Measurements from ENCODE around the gene SHPK.

Gene SHPK, protein sequence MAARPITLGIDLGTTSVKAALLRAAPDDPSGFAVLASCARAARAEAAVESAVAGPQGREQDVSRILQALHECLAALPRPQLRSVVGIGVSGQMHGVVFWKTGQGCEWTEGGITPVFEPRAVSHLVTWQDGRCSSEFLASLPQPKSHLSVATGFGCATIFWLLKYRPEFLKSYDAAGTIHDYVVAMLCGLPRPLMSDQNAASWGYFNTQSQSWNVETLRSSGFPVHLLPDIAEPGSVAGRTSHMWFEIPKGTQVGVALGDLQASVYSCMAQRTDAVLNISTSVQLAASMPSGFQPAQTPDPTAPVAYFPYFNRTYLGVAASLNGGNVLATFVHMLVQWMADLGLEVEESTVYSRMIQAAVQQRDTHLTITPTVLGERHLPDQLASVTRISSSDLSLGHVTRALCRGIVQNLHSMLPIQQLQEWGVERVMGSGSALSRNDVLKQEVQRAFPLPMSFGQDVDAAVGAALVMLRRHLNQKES

DNA sequence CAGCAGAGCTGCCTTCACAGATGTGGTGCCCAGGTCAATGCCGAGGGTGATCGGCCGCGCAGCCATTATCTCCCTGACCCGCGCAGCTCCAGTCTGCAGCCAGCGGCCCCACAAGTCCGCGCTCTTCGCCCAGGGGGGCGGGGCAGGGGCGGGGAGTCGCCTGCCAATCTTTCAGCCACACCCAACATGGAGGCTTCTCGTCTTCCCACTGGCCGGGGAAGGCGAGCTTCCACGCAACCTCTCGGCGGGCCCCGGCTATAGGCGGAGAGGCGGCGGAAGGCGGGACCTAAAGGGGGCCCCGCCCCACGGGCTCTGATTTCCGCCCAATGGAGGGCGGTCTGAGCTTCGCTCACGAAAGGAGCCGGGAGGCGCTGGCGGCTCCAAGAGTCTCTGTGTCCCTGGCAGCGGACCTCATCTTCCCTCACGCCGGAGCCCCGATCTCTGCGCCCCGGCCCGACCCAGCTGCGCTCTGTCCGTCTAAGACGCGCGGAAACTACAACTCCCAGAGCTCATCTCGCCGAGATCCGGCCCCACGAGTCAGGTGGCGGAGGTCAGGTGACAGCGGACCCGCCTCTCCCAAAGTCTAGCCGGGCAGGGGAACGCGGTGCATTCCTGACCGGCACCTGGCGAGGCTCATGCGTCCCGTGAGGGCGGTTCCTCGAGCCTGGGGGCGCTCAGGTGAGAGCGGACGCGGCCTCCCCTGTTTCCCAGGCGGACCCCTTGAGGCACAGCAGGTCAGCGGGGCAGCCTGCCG lies at the start of gene SHPK, which contains the start of gene CTNS:
Gene SHPK, minus strand, starts transcription at position 97 of the 754 bp plus-strand sequence. Its CDS starts 31 bp downstream, at position 66.
Gene CTNS, plus strand, starts transcription at position 607 of the 754 bp plus-strand sequence. CDS start 3,447 bp downstream, outside the sequence.
- Mint-ChIP-seq H3K4me3 (peak within 1 kb of the TSS; percentile 96), H3K4me1 (ENCODE audit: low read depth) (peaks cover 52% of the 10 kb centered on the region), H3K27ac (peak within 1 kb of the TSS; percentile 100), H3K27me3 (no peaks in the 10 kb centered on the region), H3K9me3 (no peaks in the 10 kb centered on the region), H3K36me3 (ENCODE audit: low read depth) (peaks cover 50% of the 10 kb centered on the region)
- peak; percentile 97 for DNase-seq

- Mint-ChIP-seq H3K9me3 (no peaks in the 10 kb centered on the region), H3K27ac (no peak overlapping the region), H3K4me1 (ENCODE audit: low read depth) (peaks cover 9% of the 10 kb centered on the region), H3K27me3 (no peaks in the 10 kb centered on the region), H3K4me3 (no peak overlapping the region), H3K36me3 (ENCODE audit: low read depth) (peaks cover 54% of the 10 kb centered on the region)
- no peak for DNase-seq
Observed at GRCh38 chr17:3685174-3685573, 49.1 kb upstream of the SHPK start.

DNA sequence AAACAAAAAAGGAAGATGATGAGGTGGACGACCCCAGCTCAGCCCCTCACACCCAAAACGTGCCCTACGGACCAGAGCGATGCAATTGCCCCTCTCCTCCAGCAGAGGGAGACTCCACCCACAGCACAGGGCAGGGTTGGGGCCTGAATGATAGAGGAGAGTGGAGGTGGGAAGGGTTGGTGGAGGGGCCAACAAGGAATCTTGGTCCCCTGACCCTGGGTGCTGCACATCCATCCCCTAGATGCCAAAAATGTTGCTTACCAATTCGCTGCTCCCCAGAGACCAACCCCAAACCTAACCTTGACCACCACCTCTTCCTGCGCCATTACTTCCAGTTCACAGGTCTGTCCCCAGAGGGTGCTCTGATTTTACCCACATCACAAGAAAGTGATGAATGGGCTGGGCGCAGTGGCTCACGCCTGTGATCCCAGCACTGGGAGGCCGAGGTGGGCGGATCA lies 47.0 kb upstream of the SHPK start:
- no peaks in the 10 kb centered on the region for H3K9me3 Mint-ChIP-seq
- H3K4me1 Mint-ChIP-seq (ENCODE audit: low read depth), result peaks cover 9% of the 10 kb centered on the region
- peak; percentile 76 for DNase-seq
- H3K27me3 Mint-ChIP-seq, result no peaks in the 10 kb centered on the region
- peaks cover 52% of the 10 kb centered on the region for H3K36me3 Mint-ChIP-seq (ENCODE audit: low read depth)
- peak overlapping the region; percentile 69 for H3K27ac Mint-ChIP-seq
- H3K4me3 Mint-ChIP-seq, result no peak overlapping the region

DNA sequence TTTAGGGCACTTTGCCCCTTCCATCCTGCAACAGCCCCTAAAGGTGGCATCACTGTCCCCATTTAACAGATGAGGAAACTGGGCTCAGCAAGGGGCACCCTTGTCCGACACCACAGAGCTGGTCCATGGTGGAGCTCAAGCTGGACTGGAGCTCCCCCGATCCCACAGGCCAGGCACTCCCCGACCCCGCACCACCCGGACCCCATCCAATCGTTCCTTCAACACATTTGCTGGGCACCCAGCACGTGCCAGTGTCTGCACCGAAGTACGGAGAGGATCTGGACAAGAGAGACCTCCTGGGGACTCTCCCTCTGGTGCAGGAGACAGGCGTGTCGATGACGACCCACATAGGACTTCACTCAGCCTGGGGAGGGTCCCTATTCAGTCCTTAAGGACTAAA lies 46.0 kb upstream of the SHPK start:
- no peak overlapping the region for H3K4me3 Mint-ChIP-seq
- no peaks in the 10 kb centered on the region for H3K9me3 Mint-ChIP-seq
- no peak overlapping the region for H3K27ac Mint-ChIP-seq
- H3K4me1 Mint-ChIP-seq (ENCODE audit: low read depth), result peaks cover 9% of the 10 kb centered on the region
- no peak for DNase-seq
- H3K27me3 Mint-ChIP-seq, result no peaks in the 10 kb centered on the region
- peaks cover 60% of the 10 kb centered on the region for H3K36me3 Mint-ChIP-seq (ENCODE audit: low read depth)

DNA sequence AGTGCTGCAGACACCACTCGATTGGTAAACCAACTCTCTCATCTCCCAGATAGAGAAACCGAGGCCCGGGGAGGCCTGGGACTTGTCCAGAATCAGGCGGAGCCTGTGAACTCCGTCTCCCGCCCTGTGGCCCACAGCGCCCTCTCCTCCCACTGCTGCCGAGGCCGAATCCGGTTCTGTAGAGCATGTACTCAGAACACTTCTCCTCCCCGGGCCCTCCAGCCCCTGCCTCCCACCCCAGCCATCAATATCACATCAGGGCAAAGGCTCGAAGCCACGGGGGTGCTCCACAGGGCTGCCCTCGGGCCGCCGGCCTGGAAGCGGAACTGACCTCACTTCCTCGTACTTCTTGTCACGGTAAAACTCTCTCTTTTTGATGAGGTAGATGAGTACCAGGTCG lies 45.5 kb upstream of the SHPK start:
- DNase-seq, result no peak
- H3K27ac Mint-ChIP-seq, result no peak overlapping the region
- peaks cover 63% of the 10 kb centered on the region for H3K36me3 Mint-ChIP-seq (ENCODE audit: low read depth)
- no peak overlapping the region for H3K4me3 Mint-ChIP-seq
- no peaks in the 10 kb centered on the region for H3K27me3 Mint-ChIP-seq
- no peaks in the 10 kb centered on the region for H3K9me3 Mint-ChIP-seq
- H3K4me1 Mint-ChIP-seq (ENCODE audit: low read depth), result peaks cover 9% of the 10 kb centered on the region

DNA sequence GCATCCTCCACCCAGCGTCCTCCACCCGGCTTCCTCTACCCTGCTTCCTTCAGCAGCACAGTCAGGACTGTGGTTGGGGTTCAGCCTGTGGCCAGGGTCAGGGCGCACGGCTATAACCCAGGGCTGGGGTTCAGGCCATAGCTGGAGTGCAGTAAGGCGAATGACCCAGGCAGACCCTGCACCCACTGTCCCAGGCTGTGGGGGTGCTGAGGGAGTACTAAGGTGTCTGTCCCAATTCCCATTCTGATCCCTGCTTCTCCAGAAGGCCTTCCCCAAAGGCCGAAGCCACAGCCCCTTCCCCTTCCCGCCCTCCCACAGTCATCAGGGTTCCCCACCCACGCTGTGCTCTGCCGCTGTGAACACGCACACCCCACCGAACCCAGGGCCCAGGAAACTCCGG lies 45.0 kb upstream of the SHPK start:
- Mint-ChIP-seq H3K4me1 (ENCODE audit: low read depth) (peaks cover 9% of the 10 kb centered on the region), H3K36me3 (ENCODE audit: low read depth) (peaks cover 67% of the 10 kb centered on the region), H3K27me3 (no peaks in the 10 kb centered on the region), H3K9me3 (no peaks in the 10 kb centered on the region), H3K4me3 (no peak overlapping the region), H3K27ac (no peak overlapping the region)
- DNase-seq, result no peak

DNA sequence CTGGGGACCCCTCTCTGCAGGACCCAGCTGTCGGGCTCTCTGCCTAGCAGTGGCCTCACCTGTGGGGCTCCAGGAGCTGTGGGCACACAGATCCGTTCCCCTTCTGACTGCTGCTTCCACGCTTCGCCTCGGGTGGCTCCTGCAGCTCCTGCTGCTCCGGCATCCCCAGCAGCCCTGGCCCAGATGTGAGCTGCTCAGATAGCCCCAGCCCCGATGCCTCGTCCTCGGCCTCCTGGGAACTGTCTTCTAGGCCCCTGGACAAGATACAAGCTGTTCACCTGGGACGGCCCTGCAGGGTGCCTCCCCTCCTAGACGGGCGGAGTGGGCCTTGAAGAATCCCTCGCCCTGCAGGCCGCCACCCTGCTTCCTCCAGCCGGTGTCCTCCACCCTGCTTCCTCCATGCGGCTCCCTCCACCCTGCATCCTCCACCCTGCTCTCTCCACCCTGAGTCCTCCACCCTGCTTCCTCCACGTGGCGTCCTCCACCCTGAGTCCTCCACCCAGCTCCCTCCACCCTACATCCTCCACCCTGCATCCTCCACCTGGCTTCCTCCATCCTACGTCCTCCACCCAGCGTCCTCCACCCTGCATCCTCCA lies 43.6 kb upstream of the SHPK start:
- Mint-ChIP-seq H3K36me3 (ENCODE audit: low read depth) (peaks cover 61% of the 10 kb centered on the region), H3K9me3 (no peaks in the 10 kb centered on the region), H3K4me3 (no peak overlapping the region), H3K27ac (no peak overlapping the region), H3K27me3 (no peaks in the 10 kb centered on the region), H3K4me1 (ENCODE audit: low read depth) (peaks cover 9% of the 10 kb centered on the region)
- no peak for DNase-seq

DNA sequence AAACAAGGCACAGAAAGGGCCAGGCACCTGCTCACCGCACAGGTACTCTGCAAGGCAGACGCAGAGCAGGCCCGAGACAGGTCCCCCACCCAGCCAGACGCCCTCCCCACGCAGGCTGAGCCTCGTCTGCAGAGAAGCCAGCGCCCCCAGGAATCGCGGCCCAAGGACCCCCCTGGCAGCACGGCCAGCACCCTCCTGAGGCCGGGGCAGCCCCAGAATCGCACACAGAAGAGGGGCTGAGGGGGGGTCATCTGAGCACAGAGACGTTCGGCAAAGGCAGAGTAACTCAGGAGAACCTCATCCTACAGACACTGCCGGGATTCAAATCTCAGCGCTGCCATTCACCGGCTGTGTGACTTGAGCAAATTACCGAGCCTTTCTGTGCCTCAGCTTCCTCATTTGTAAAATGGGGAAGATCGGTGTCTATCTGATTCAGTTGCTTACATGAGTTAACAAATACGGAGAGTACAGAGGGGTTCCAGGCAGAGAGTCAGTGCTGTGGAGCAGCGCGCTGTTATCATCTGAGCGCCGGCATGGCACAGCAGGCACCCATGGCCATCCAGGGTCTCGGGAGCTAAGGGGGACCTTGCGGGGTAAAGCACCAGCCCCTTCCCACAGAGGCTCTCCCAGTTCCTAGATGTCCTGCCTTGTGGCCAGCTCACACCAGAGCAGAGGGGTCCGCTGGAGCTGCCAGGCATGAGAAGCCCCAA lies 42.9 kb upstream of the SHPK start:
- Mint-ChIP-seq H3K4me1 (ENCODE audit: low read depth) (peaks cover 9% of the 10 kb centered on the region), H3K36me3 (ENCODE audit: low read depth) (peaks cover 55% of the 10 kb centered on the region), H3K9me3 (no peaks in the 10 kb centered on the region), H3K4me3 (no peak overlapping the region), H3K27me3 (no peaks in the 10 kb centered on the region), H3K27ac (no peak overlapping the region)
- no peak for DNase-seq

DNA sequence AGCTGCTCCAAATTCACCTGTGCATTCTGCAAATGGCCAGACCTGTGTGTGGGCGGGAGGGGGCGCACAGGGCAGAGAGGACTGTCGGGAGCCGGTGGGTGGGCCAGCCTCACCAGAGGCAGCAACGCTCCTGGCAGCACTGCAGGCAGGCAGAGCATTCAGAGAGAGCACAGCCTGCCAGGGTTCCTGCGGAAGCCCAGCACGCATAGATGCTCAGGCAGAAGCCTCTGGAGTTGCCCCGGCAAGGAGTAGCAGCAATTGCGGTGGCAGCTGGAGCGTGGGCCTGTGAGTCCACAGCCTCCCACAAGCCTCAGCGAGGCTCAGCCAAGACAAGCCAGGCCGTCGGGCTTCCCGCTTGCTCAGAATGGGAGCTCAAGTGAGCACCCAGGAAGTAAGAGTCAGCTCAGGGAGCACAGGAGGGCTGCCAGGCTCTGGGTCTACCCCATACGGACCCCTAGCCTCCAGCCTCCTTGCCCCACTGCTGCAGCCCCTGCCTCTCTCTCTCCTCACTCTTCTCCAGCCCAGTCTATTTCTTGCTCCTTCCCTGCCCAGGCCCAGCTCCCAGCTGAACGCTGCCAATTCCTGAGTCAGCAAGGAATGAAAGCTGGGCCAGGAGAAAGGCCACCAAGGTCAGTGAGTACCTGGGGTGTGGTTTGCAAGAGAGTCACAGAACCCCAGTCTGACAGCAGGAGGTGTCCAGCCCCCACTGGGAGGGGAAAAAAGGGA lies 42.2 kb upstream of the SHPK start:
- Mint-ChIP-seq H3K27ac (peak overlapping the region; percentile 76), H3K4me1 (ENCODE audit: low read depth) (peaks cover 8% of the 10 kb centered on the region), H3K9me3 (no peaks in the 10 kb centered on the region), H3K4me3 (no peak overlapping the region), H3K36me3 (ENCODE audit: low read depth) (peaks cover 51% of the 10 kb centered on the region), H3K27me3 (no peaks in the 10 kb centered on the region)
- DNase-seq, result no peak

GRCh38 chr17:3675886-3676285 lies 39.8 kb upstream of the SHPK start:
- Mint-ChIP-seq H3K27me3 (no peaks in the 10 kb centered on the region), H3K36me3 (ENCODE audit: low read depth) (peaks cover 52% of the 10 kb centered on the region), H3K27ac (no peak overlapping the region), H3K4me3 (no peak overlapping the region), H3K4me1 (ENCODE audit: low read depth) (peaks cover 11% of the 10 kb centered on the region), H3K9me3 (no peaks in the 10 kb centered on the region)
- no peak for DNase-seq

GRCh38 chr17:3672571-3672970 lies 36.5 kb upstream of the SHPK start:
- H3K36me3 Mint-ChIP-seq (ENCODE audit: low read depth), result peaks cover 55% of the 10 kb centered on the region
- no peak overlapping the region for H3K4me3 Mint-ChIP-seq
- peaks cover 29% of the 10 kb centered on the region for H3K4me1 Mint-ChIP-seq (ENCODE audit: low read depth)
- no peaks in the 10 kb centered on the region for H3K27me3 Mint-ChIP-seq
- no peak overlapping the region for H3K27ac Mint-ChIP-seq
- DNase-seq, result no peak
- no peaks in the 10 kb centered on the region for H3K9me3 Mint-ChIP-seq

DNA sequence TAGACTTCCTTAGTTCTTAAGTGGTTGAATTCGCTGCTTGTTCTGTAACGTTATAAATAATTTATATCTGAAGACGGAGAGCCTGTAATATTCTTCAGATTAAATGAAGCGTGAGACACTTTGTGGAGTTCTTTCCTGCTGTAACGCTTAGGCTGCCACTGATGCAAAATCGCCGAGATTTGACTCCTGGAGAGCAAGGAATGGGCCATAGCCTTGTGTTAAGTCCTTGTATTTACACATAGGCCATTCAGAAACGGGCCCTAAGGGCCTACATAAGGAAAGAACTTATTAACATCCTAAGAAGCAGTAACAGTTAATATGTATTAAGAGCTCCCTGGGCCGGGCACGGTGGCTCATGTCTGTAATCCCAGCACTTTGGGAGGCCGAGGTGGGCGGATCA lies 33.5 kb upstream of the SHPK start:
- Mint-ChIP-seq H3K9me3 (no peaks in the 10 kb centered on the region), H3K27me3 (no peaks in the 10 kb centered on the region), H3K36me3 (ENCODE audit: low read depth) (peaks cover 41% of the 10 kb centered on the region), H3K27ac (peak overlapping the region; percentile 96), H3K4me1 (ENCODE audit: low read depth) (peaks cover 35% of the 10 kb centered on the region), H3K4me3 (peak overlapping the region; percentile 95)
- DNase-seq, result no peak

GRCh38 chr17:3669085-3669347 lies 33.0 kb upstream of the SHPK start:
- H3K36me3 Mint-ChIP-seq (ENCODE audit: low read depth), result peaks cover 42% of the 10 kb centered on the region
- H3K27ac Mint-ChIP-seq, result peak overlapping the region; percentile 96
- no peak for DNase-seq
- H3K9me3 Mint-ChIP-seq, result no peaks in the 10 kb centered on the region
- peak overlapping the region; percentile 95 for H3K4me3 Mint-ChIP-seq
- H3K27me3 Mint-ChIP-seq, result no peaks in the 10 kb centered on the region
- H3K4me1 Mint-ChIP-seq (ENCODE audit: low read depth), result peaks cover 35% of the 10 kb centered on the region
